ENCODE measurements around the gene ACYP2.

GRCh38 chr2:54149638-54150441 lies 34.4 kb downstream of the ACYP2 start:
- TF ChIP-seq POLR2A (IDR thresholded peaks at IDR 0.05; ENCODE audit: low read depth) (no peak), CTCF (IDR thresholded peaks at IDR 0.05) (no peak), POLR2AphosphoS5 (IDR thresholded peaks at IDR 0.05) (no peak), EP300 (IDR thresholded peaks at IDR 0.05) (no peak)
